Osteoblast (primary cell): ENCODE results near the gene AKAP8. TPM values are rescaled to one million over a fixed set of nuclear protein-coding genes. Genes with fewer than 3 reads are reported as not detected.
"Not testable (repeated sequence)": the region's sequence is repeated elsewhere in the genome, so short reads cannot be mapped to it uniquely, and the experiment has no call there.

ENCODE experiments used
- DNase-seq: peaks from one replicate; pipeline ENCODE4 v3.0.0; 2011; ENCODE audit warnings: low spot score, mixed read lengths; ENCODE audit not compliant: insufficient read length; ENCODE audit errors: missing footprints
- H2AFZ ChIP-seq: 2 replicates; pipeline ENCODE4 v1.6.0; 2011; ENCODE audit warnings: mild to moderate bottlenecking, low read length
- H3K27ac ChIP-seq: 2 replicates; pipeline ENCODE4 v1.5.1; 2011; ENCODE audit warnings: mild to moderate bottlenecking, low read depth, low read length, moderate library complexity
- H3K27me3 ChIP-seq: 2 replicates; pipeline ENCODE4 v1.6.0; 2012; ENCODE audit warnings: mild to moderate bottlenecking, control low read depth, inconsistent platforms, low read length, moderate library complexity; ENCODE audit not compliant: insufficient read depth
- H3K36me3 ChIP-seq: 2 replicates; pipeline ENCODE4 v1.5.1; 2011; ENCODE audit warnings: mild to moderate bottlenecking, low read length, control low read depth, moderate library complexity; ENCODE audit not compliant: insufficient read depth
- H3K4me1 ChIP-seq: 2 replicates; pipeline ENCODE4 v1.5.1; 2011; ENCODE audit warnings: mild to moderate bottlenecking, low read length, control low read depth, moderate library complexity; ENCODE audit not compliant: insufficient read depth
- H3K4me2 ChIP-seq: 2 replicates; pipeline ENCODE4 v1.6.0; 2011; ENCODE audit warnings: mild to moderate bottlenecking, low read length; ENCODE audit not compliant: insufficient read depth
- H3K4me3 ChIP-seq: fragments of 200-600 bp; sonication (generic); 3 replicates; pipeline ENCODE4 v1.5.1; 2012; ENCODE audit warnings: mild to moderate bottlenecking, low read length, inconsistent platforms; ENCODE audit not compliant: insufficient read depth
- H3K79me2 ChIP-seq: 2 replicates; pipeline ENCODE4 v1.6.0; 2012; ENCODE audit warnings: mild to moderate bottlenecking, low read length, control low read depth, inconsistent platforms; ENCODE audit not compliant: insufficient read depth
- H3K9me3 ChIP-seq: 2 replicates; pipeline ENCODE4 v1.5.1; 2011; ENCODE audit warnings: low read depth, low read length, control low read depth
- H4K20me1 ChIP-seq: 2 replicates; pipeline ENCODE4 v1.6.0; 2012; ENCODE audit warnings: mild to moderate bottlenecking, low read length, control low read depth; ENCODE audit not compliant: insufficient read depth
- total RNA-seq: library from RNA; depleted of rRNA; stranded (reverse); fragments of >200 nt; gene quantifications from 2 replicates; pipeline ENCODE4 v1.2.3, GENCODE V29; 2012
- TF ChIP-seq, protein P1 (sequence below): IDR thresholded peaks from 2 replicates; pipeline ENCODE4 v1.5.1; 2011; ENCODE audit warnings: mild to moderate bottlenecking, low read depth, low read length, moderate library complexity; ENCODE audit errors: extremely low read depth

The AKAP8 gene
- total RNA-seq, 1 donor, result 18.1 TPM

DNA sequence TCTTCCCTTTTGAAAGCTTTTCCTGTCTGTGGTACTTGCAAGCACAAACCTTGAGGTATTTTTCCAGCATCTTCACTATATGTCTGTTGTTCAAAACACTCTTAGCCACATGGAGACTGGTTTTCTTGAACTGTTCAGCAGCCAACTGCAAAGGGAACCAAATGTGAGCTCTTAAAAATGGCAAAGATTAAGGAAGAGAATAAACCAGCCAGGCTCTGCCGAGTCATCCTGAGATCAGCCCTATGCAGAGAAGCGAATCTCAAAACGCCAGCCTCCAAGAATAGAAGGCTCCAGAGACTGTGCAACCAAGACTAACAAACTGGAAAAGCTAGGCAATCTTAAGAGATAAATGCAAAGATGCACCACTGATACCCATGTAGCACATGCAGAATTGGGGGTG lies 20.7 kb downstream of the AKAP8 start:
- Histone ChIP-seq H3K27me3 (no peaks in the 10 kb centered on the region), H3K4me2 (no peak overlapping the region), H3K27ac (peak overlapping the region; percentile 55), H3K4me3 (no peak overlapping the region), H2AFZ (no peak overlapping the region), H3K36me3 (peaks cover 62% of the 10 kb centered on the region), H3K4me1 (no peaks in the 10 kb centered on the region), H3K9me3 (no peaks in the 10 kb centered on the region), H3K79me2 (peaks cover 2% of the 10 kb centered on the region), H4K20me1 (peaks cover 6% of the 10 kb centered on the region)
- TF ChIP-seq, protein P1, sequence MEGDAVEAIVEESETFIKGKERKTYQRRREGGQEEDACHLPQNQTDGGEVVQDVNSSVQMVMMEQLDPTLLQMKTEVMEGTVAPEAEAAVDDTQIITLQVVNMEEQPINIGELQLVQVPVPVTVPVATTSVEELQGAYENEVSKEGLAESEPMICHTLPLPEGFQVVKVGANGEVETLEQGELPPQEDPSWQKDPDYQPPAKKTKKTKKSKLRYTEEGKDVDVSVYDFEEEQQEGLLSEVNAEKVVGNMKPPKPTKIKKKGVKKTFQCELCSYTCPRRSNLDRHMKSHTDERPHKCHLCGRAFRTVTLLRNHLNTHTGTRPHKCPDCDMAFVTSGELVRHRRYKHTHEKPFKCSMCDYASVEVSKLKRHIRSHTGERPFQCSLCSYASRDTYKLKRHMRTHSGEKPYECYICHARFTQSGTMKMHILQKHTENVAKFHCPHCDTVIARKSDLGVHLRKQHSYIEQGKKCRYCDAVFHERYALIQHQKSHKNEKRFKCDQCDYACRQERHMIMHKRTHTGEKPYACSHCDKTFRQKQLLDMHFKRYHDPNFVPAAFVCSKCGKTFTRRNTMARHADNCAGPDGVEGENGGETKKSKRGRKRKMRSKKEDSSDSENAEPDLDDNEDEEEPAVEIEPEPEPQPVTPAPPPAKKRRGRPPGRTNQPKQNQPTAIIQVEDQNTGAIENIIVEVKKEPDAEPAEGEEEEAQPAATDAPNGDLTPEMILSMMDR, result no peak
- DNase-seq, result peak; percentile 65

DNA sequence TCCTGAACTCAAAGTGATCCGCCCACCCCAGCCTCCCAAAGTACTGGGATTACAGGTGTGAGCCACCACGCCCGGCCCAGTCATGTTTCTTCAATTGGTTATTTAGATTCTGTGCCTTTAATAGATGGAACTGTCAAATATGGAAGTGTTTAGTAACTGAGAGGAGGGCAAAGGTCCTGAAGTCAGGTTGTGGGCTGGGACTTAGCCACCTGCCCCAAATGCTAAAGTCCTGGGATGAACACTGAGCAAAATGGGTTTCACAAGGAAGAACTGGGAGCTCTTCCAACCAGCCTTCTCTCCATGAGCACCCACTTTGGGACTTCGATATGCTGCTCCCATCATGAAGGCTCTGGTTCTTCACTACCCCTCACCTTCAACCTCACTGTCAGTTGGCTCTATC lies 21.7 kb downstream of the AKAP8 start:
- H4K20me1 ChIP-seq, result peaks cover 6% of the 10 kb centered on the region
- DNase-seq, result peak; percentile 78
- no peak overlapping the region for H2AFZ ChIP-seq
- no peak overlapping the region for H3K4me3 ChIP-seq
- H3K27ac ChIP-seq, result no peak overlapping the region
- peaks cover 2% of the 10 kb centered on the region for H3K79me2 ChIP-seq
- H3K9me3 ChIP-seq, result no peaks in the 10 kb centered on the region
- H3K27me3 ChIP-seq, result no peaks in the 10 kb centered on the region
- no peak overlapping the region for H3K4me2 ChIP-seq
- TF ChIP-seq, protein P1, result no peak
- no peaks in the 10 kb centered on the region for H3K4me1 ChIP-seq
- H3K36me3 ChIP-seq, result peaks cover 67% of the 10 kb centered on the region

DNA sequence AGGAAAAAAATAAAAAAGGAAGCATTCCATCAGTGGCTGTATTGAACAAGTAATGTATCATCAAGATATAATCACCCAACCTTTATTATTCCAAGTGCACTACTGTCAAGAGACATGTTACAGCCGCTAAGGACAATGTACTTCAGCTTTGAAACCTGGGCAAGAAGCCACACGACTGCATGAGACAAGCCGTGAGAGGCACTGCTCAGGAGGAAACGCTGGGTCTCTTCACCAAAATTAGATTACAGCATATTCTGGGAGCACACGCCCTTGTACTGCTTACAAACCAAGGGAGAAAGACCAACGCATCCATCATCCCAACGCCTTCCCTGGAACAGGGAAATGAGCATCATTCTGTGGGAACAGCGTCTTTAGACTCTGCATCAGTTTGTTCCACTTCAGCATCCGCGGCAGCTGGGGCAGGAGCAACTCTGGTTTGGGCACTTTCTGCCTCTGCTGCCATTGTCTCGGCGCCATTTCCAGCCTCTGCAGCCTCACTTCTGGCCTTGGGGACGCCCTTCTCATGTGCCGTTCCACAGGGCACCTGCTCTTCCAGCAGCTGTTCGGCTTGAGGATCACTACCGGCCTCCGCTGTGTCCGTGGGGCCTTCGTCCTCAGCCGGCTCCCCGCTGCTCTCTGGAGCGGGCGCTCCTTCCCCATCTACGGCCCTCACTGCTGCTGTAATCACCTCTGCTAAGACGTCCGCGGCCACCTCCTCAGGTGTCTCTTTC lies 24.9 kb downstream of the AKAP8 start:
- DNase-seq, result peak; percentile 76
- Histone ChIP-seq H3K79me2 (no peaks in the 10 kb centered on the region), H3K4me3 (no peak overlapping the region), H3K27me3 (no peaks in the 10 kb centered on the region), H2AFZ (no peak overlapping the region), H4K20me1 (peaks cover 2% of the 10 kb centered on the region), H3K9me3 (no peaks in the 10 kb centered on the region), H3K27ac (no peak overlapping the region), H3K4me2 (no peak overlapping the region), H3K36me3 (peaks cover 45% of the 10 kb centered on the region), H3K4me1 (no peaks in the 10 kb centered on the region)
- TF ChIP-seq, protein P1, result no peak

DNA sequence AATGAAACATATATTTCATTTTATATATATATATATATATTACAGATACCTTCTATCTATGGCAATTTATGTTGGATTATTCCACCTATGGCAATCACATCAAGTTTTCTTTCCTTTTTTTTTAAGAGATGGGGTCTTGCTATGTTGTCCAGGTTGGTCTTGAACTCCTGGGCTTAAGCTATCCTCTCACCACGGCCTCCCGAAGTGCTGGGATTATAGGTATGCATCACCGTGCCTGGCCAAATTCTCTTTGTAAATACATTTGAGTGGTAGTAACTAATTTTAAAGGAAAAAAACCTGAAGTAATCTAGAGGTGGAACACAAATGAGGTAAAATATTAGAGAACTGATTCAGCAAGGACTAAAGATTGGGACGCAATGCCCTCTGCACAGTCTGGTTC lies 25.7 kb downstream of the AKAP8 start:
- Histone ChIP-seq H3K4me1 (no peaks in the 10 kb centered on the region), H3K36me3 (peaks cover 37% of the 10 kb centered on the region), H4K20me1 (no peaks in the 10 kb centered on the region), H3K4me2 (no peak overlapping the region), H3K27me3 (no peaks in the 10 kb centered on the region), H3K79me2 (no peaks in the 10 kb centered on the region), H2AFZ (no peak overlapping the region), H3K9me3 (no peaks in the 10 kb centered on the region), H3K27ac (no peak overlapping the region), H3K4me3 (no peak overlapping the region)
- TF ChIP-seq, protein P1, result no peak
- peak; percentile 2 for DNase-seq

DNA sequence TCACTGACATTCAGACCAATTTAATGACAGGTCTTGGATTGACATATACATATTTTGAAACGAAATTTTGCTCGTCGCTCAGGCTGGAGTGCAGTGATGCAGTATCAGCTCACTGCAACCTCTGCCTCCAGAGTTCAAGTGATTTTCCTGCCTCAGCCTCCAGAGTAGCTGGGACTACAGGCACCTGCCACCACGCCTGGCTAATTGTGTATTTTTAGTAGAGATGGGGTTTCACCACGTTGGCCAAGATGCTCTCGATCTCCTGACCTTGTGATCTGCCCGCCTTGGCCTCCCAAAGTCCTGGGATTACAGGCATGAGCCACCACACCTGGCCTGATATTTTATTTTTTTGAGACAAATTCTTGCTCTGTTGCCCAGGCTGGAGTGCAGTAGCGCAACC lies 27.1 kb downstream of the AKAP8 start:
- H3K36me3 ChIP-seq, result peaks cover 23% of the 10 kb centered on the region
- not testable (repeated sequence) for H3K9me3 ChIP-seq, DNase-seq, H3K27me3 ChIP-seq, H3K79me2 ChIP-seq, H3K27ac ChIP-seq, H3K4me3 ChIP-seq, H3K4me1 ChIP-seq, H4K20me1 ChIP-seq, H3K4me2 ChIP-seq, H2AFZ ChIP-seq

DNA sequence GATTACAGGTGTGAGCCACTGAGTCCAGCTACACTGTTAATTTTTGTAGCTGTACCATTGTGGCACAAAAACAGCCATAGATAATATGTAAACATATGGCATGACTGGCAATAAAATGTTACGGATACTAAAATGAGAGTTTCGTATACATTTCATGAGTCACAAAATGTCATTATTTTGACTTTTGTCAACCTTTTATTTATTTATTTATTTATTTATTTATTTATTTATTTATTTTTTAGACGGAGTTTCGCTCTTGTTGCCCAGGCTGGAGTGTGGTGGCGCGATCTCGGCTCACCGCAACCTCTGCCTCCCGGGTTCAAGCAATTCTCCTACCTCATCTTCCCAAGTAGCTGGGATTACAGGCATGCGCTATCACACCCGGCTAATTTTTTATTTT lies 38.3 kb downstream of the AKAP8 start:
- Histone ChIP-seq H3K36me3 (peaks cover 15% of the 10 kb centered on the region), H3K79me2 (peaks cover 16% of the 10 kb centered on the region)
- not testable (repeated sequence) for H3K27me3 ChIP-seq, H3K27ac ChIP-seq, H4K20me1 ChIP-seq, DNase-seq, H2AFZ ChIP-seq, H3K4me2 ChIP-seq, H3K4me1 ChIP-seq, H3K9me3 ChIP-seq, H3K4me3 ChIP-seq
